AG04449 (cell line): ENCODE measurements around the gene SLC9A9.

Experiments
- CTCF ChIA-PET: fragments of 350-600 bp; formaldehyde crosslinking; extraction: SDS; loops from one replicate; lab custom pipeline; 2021; ENCODE audit warnings: antibody characterized with exemption; lab: Yijun Ruan, JAX
- POLR2A ChIA-PET: fragments of 400-600, 350-600 bp; formaldehyde crosslinking; extraction: SDS; loops from one replicate; lab custom pipeline; 2020; ENCODE audit warnings: antibody characterized with exemption, inconsistent platforms; lab: Yijun Ruan, JAX
- DNase-seq: peaks from one replicate; pipeline ENCODE4 v3.0.0-alpha.2; 2010; ENCODE audit warnings: low read depth, low spot score
- H3K4me3 ChIP-seq: 2 replicates; pipeline ENCODE4 v1.5.1; 2011; ENCODE audit warnings: low read depth, mild to moderate bottlenecking, control low read depth, low read length
- CTCF ChIP-seq: IDR thresholded peaks from one replicate; pipeline ENCODE4 v1.5.1; 2011; ENCODE audit warnings: mild to moderate bottlenecking, moderate library complexity, low read length, control low read depth, inconsistent platforms; ENCODE audit not compliant: insufficient read depth; ENCODE audit errors: missing control alignments

Gene SLC9A9

GRCh38 chr3:143334231-143334630, 514.0 kb downstream of the SLC9A9 start:
- TF ChIP-seq CTCF: no peak
- ChIA-PET POLR2A (no interaction called here), CTCF (no interaction called here)
- no peak for DNase-seq
- H3K4me3 ChIP-seq: no peak overlapping the region

GRCh38 chr3:143333367-143333766, 514.9 kb downstream of the SLC9A9 start:
- ChIA-PET CTCF (no interaction called here), POLR2A (no interaction called here)
- no peak for DNase-seq
- no peak overlapping the region for H3K4me3 ChIP-seq
- no peak for TF ChIP-seq CTCF

GRCh38 chr3:143332026-143332425, 516.2 kb downstream of the SLC9A9 start:
- H3K4me3 ChIP-seq: no peak overlapping the region
- CTCF ChIA-PET: no interaction called here
- POLR2A ChIA-PET: no interaction called here
- no peak for TF ChIP-seq CTCF
- DNase-seq: no peak

GRCh38 chr3:143331350-143331749, 516.9 kb downstream of the SLC9A9 start:
- CTCF ChIA-PET: no interaction called here
- no peak for DNase-seq
- POLR2A ChIA-PET: no interaction called here
- no peak for TF ChIP-seq CTCF
- H3K4me3 ChIP-seq: no peak overlapping the region

- DNase-seq: no peak
- ChIA-PET POLR2A (no interaction called here), CTCF (interaction anchor here (0.7 kb wide), 1 partner anchor 9 kb away, joined by 3 read pairs; no protein-coding TSS in a partner anchor)
- no peak for TF ChIP-seq CTCF
- H3K4me3 ChIP-seq: no peak overlapping the region
Observed at GRCh38 chr3:143330296-143330868, 517.9 kb downstream of the SLC9A9 start.

GRCh38 chr3:143329567-143330211, 518.6 kb downstream of the SLC9A9 start:
- H3K4me3 ChIP-seq: no peak overlapping the region
- POLR2A ChIA-PET: no interaction called here
- no peak for DNase-seq
- CTCF ChIA-PET: interaction anchor here (0.7 kb wide), 1 partner anchor 8 kb away, joined by 3 read pairs; no protein-coding TSS in a partner anchor
- TF ChIP-seq CTCF: no peak
